Fibroblast of gingiva (primary cell): Measurements from ENCODE around the gene SHC3.

Source experiments
- DNase-seq: peaks from one replicate; pipeline ENCODE4 v3.0.0-alpha.2; 2011; ENCODE audit warnings: low read depth

Gene SHC3

DNA sequence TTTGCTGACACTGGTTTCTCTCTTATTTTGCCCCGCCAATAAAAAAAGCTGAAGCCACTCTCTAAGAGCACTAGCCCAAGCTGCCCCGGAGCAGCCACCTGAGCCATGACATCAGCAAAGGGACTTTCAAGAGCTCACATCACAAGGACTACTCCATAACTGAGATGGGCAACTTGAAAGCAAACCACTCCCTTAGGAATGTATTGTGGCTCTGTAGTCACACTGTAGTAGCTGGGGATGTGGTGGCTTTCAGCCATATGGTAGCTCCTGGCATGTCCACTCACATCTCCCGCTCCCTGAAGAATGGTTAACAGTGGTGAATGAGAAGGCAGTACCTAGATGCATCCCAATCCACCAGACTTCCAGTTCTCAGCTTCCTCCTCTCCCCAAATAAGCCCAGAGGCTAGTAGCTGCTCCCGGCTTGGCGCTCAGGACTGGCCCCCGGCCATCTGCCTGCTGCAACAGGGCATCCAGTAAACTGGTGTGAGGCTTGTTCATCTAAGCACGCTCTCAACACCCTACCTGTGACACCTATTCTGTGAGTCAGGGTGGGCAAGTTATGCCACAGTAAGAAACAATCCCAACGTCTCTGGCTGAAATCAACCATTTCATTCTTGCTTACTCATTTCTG, 123.6 kb downstream of the SHC3 start:
- DNase-seq = no peak

GRCh38 chr9:89053301-89053700, 125.3 kb downstream of the SHC3 start:
- DNase-seq = no peak

DNA sequence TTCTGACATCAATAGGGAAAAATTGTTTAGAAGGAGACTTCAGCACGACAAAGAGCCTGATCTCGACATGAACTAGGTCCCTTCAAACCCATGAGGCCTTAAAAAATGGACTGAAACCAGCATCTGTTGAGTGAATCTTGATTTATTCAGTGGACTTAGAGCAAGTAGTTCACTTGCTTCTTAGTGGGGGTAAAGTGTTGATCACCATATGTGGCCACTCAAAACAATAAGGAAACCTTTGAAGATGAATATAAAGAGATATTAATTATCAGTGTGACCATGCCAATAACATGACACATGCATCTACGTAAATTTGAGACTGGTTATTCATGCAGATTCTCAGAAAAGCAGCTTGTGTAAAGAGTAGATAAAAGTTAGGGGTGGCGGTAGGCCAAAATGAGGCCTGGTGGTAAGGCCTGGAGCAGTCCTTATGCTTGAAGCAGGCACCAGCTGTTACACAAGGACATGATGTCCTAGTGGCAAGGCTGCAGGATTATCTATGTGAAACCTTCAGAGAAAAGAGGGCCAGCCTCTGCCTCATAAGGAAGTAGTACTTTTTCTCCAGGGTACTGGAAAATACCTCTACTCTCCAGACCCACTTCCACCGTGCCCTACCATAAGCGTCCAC, 126.0 kb downstream of the SHC3 start:
- no peak for DNase-seq

DNA sequence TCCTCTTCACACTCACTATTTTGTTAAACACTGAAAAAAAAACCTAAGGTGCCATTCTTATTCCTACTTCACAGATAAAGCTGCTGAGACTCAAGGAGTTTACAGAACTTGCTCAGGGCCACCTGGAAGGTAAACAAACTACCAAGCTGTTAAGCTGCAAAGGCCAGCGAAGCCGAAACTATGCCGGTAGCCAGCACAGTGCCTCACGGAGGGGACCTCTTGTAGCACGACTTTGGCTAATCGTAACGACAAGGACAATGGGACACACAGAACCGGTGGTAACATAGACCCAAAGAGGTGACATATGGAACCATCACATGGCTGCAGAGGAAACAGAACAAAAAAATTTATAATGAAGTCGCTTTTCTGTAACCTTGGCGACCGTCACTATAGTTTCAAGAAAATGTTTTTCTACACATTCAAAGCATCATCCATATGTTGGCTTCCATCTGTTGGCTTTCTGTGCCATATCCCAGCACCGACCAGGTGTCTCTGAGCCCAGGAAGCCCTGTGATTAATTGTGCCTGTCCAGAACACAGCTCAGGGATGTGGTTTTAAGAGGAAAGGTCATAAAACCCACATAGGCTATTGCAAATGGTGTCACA, 127.1 kb downstream of the SHC3 start:
- no peak for DNase-seq

DNA sequence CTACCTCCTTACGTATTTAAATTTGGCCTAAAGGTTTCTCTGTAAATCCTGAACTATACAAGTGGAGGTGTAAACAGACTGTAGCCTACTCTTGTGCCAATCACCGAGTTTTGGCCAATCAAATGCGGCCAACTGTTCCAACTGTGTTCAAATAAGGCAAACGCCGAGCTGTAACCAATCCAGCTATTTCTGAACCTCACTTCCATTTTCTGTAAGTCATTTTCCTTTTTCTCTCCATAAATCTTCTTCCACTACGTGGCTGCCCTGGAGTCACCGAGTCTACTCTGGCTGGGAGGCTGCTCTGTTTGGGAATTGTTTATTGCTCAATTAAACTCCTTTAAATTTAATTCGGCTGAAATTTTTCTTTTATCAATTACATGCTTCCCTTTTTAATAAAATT, 129.0 kb downstream of the SHC3 start:
- no peak for DNase-seq

GRCh38 chr9:89048616-89049015, 130.0 kb downstream of the SHC3 start:
- no peak for DNase-seq

DNA sequence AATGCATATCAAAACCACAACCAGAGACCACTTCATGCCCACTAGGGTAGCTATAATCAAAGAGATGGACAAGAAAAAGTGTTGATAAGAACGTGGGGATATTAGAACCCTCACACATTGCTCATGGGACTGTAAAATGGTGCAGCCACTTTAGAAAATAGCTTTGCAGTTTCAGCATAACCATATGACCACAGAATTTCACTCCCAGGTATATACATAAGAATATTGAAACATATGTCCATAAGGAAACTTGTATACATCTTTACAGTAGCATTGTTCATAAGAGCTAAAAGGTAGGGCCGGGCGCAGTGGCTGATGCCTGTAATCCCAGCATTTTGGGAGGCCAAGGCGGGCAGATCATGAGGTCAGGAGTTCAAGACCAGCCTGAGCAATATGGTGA, 131.0 kb downstream of the SHC3 start:
- DNase-seq = no peak

- peak; percentile 74 for DNase-seq
These were observed 131.8 kb downstream of the SHC3 start for GRCh38 chr9:89046832-89047231.

DNA sequence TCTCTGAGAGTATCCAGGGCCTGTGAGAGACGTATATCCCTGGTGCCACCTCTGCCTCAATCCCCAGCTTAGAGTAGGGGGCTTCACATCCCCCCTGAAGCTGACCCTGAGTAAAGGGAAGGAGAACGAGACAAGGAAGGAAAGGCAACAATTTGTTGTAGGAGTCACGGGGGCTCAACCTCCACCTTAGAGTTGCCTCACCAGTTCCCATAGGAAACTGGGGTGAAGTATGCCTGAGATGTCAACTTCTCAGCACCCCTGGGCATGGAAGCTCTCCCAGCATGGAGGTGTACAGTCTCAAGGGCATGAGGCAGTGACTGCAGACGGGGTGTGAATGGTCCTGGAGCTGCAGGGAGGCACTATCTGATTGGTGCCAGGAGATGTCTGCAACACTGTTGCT, 133.7 kb downstream of the SHC3 start:
- no peak for DNase-seq

DNA sequence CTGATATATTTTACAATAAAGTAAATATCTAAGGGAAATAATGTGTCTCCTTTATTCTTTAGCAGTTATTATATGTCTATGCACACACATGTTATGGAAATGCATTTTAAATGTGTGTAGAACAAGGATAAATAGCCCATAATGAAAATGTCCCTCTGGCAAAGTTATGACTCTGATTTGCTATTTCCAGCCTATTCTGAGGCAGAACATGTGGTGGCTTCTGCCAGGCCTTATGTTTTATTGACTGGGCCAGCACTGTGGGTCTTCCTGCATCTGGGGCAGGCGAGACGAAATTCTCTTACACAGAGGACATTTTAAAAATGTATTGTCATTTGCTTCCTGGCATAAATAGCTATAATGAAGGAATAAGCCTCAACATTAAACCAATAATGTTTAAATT, 134.5 kb downstream of the SHC3 start:
- DNase-seq = no peak

GRCh38 chr9:89042984-89043383, 135.6 kb downstream of the SHC3 start:
- DNase-seq = no peak

- DNase-seq = no peak
These were observed 139.0 kb downstream of the SHC3 start for GRCh38 chr9:89039664-89040063.

GRCh38 chr9:89039104-89039465, 139.5 kb downstream of the SHC3 start:
- no peak for DNase-seq

GRCh38 chr9:89038382-89039103, 140.1 kb downstream of the SHC3 start:
- DNase-seq = peak; percentile 96

- DNase-seq = no peak
These were observed 140.7 kb downstream of the SHC3 start for GRCh38 chr9:89037891-89038290.

DNA sequence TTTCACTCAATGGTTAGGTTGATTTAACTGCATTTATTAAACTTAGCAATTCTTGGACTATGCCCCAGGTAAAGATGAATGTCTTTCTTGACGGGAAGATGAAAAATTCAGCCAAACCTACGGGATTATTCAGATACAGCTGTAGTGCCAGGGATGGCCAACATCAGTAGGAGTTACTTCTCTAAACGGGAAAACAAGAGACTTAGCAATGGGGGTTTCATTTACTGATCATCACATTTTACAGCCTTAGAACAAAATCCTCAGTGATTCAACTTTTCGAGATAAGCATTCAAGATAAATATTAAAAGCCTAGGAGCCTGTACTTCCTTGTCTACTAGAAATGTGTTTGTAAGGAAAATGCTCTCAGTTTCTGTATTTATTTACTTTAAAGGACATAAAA, 141.3 kb downstream of the SHC3 start:
- no peak for DNase-seq

- DNase-seq = no peak
These were observed 141.7 kb downstream of the SHC3 start for GRCh38 chr9:89036891-89037290.

DNA sequence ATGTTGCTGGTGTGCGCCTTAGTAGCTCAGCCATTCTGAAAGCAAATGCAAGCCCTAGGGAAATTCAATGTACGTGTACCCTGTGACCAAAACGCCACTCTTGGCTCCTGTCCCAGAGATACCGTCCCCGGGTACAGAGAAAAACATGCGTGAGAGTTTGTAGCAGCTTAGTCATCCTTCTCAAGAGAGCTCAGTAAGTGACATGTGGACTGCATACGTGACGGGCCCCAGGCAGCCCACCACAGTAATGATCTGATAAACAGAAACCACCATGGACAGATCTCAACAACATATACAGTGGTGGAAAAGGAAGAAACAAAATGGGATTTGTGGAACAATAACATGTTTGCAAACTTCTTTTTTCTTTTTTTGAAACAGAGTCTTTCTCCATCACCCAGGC, 142.2 kb downstream of the SHC3 start:
- DNase-seq = no peak

GRCh38 chr9:89032661-89033060, 146.0 kb downstream of the SHC3 start:
- no peak for DNase-seq

GRCh38 chr9:89032173-89032572, 146.4 kb downstream of the SHC3 start:
- DNase-seq = no peak

DNA sequence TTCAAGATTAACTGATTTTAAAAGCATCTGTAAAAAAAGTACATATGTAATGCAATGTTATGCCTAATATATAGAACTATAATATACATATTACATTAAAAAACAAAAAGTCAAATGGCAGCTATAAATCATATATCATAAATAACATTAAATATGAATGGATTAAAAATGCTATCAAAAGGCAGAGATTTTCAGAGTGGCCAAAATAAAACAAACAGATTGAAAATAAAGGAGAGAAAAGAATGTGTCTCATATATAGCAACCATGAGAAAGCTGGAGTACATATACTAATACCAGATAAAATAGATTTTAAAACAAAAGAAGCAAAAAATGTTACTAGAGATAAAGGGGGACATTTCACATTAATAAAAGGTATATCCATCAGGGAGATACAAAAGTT, 148.8 kb downstream of the SHC3 start:
- no peak for DNase-seq

- DNase-seq = no peak
These were observed 151.7 kb downstream of the SHC3 start for GRCh38 chr9:89026876-89027275.

DNA sequence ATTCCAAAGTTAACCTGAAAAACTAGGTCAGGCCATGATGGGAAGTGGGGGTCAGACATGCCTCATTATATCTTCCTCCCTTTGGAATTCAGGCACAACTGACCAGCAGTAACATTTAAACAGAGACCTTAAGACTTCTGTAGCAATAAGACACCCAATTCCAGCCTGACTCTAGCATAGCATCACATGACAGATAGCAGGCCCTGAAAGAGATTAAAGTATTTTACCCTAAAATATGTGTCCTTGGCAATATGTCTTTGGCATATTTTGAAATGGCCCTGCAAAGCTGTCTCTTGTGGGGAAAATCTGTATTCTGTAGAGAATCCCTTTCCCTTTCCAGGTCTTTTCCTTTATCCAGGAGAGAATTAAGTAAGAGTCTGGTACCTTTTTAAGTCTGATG, 153.1 kb downstream of the SHC3 start:
- peak; percentile 52 for DNase-seq
